ENCODE data around the gene SFRP2.

The SFRP2 gene

DNA sequence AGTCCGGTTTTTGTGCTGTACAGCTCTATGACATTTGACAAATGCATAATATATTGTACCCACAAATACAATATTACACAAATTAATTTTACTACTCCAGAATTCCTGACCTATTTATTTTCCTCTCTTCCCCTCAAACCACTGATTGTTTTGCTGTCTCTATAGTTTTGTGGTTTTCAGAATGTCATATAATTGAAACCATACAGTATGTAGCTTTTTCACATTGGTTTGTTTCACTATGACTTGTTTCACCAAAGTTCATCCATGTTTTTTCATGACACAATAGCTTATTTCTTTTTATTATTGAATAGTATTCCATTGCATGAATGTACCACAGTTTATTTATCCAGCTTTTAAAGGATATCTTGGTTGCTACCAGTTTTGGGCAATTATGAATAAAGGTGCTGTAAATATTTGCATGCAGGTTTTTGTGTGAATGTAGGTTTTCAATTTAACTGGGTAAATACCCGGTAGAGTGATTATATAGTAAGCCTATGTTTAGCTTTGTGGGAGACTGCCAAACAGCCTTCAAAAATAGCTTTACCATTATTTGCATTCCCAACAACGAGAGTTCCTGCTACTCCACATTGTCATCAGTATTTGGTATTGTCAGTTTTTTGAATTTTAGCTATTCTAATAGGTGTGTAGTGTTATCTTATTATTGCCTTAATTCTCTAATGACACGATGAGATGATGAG lies 55.0 kb downstream of the SFRP2 start:
- TF ChIP-seq EZH2 (IDR thresholded peaks at IDR 0.05; ENCODE audit: borderline replicate concordance, low read depth, low read length, severe bottlenecking) = no peak
- TF ChIP-seq, protein P1, sequence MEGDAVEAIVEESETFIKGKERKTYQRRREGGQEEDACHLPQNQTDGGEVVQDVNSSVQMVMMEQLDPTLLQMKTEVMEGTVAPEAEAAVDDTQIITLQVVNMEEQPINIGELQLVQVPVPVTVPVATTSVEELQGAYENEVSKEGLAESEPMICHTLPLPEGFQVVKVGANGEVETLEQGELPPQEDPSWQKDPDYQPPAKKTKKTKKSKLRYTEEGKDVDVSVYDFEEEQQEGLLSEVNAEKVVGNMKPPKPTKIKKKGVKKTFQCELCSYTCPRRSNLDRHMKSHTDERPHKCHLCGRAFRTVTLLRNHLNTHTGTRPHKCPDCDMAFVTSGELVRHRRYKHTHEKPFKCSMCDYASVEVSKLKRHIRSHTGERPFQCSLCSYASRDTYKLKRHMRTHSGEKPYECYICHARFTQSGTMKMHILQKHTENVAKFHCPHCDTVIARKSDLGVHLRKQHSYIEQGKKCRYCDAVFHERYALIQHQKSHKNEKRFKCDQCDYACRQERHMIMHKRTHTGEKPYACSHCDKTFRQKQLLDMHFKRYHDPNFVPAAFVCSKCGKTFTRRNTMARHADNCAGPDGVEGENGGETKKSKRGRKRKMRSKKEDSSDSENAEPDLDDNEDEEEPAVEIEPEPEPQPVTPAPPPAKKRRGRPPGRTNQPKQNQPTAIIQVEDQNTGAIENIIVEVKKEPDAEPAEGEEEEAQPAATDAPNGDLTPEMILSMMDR (IDR thresholded peaks at IDR 0.05; ENCODE audit: borderline replicate concordance, extremely low read depth, low read length, poor library complexity, severe bottlenecking) = no peak
- H2AFZ ChIP-seq (ENCODE audit: low read depth, low read length) = no peak overlapping the region
- DNase-seq (no peak), ATAC-seq (ENCODE audit: insufficient read depth, low read depth) (no peak)
- no peaks in the 10 kb centered on the region for H3K36me3 ChIP-seq (ENCODE audit: insufficient read depth, low read length)
- H3K9ac ChIP-seq (ENCODE audit: low read depth, low read length) = no peak overlapping the region
- H3K4me2 ChIP-seq (ENCODE audit: insufficient read depth, low read length) = no peak overlapping the region
- no peaks in the 10 kb centered on the region for H3K9me3 ChIP-seq (ENCODE audit: insufficient read depth, low read length, severe bottlenecking)
- H3K27me3 ChIP-seq (ENCODE audit: insufficient read depth, low read length, poor library complexity) = no peaks in the 10 kb centered on the region
- H3K79me2 ChIP-seq (ENCODE audit: insufficient read depth, low read length) = no peaks in the 10 kb centered on the region
- H3K27ac ChIP-seq (ENCODE audit: low read length) = no peak overlapping the region
- no peak overlapping the region for H3K4me3 ChIP-seq (ENCODE audit: low read depth in 1 of 2, low read length in 2 of 2)
- H3K4me1 ChIP-seq (ENCODE audit: insufficient read depth, low read length) = no peaks in the 10 kb centered on the region
- H4K20me1 ChIP-seq (ENCODE audit: insufficient read depth, low read length) = no peaks in the 10 kb centered on the region

DNA sequence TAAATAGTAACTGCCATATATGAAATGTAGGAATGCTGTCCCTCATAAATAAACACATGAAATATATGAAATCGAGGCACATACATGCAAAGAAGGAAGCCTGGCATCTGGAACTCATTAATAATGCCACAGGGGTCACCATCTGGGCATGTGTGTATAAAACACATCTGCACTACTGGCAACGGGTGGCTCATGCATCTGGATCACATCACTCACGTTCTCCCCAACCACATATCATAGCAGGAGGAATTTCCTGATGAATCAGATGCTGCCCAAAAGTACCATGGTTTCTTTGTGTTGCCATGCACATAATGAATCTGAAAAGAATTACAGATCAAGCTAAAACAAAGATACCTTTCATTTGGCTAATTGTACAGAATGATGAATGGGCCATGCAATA lies 57.6 kb downstream of the SFRP2 start:
- Histone ChIP-seq H3K9me3 (ENCODE audit: insufficient read depth, low read length, severe bottlenecking) (no peaks in the 10 kb centered on the region), H4K20me1 (ENCODE audit: insufficient read depth, low read length) (no peaks in the 10 kb centered on the region), H3K27me3 (ENCODE audit: insufficient read depth, low read length, poor library complexity) (no peaks in the 10 kb centered on the region), H3K4me2 (ENCODE audit: insufficient read depth, low read length) (no peak overlapping the region), H3K79me2 (ENCODE audit: insufficient read depth, low read length) (no peaks in the 10 kb centered on the region), H3K27ac (ENCODE audit: low read length) (no peak overlapping the region), H2AFZ (ENCODE audit: low read depth, low read length) (no peak overlapping the region), H3K4me1 (ENCODE audit: insufficient read depth, low read length) (no peaks in the 10 kb centered on the region), H3K4me3 (ENCODE audit: low read depth in 1 of 2, low read length in 2 of 2) (no peak overlapping the region), H3K9ac (ENCODE audit: low read depth, low read length) (no peak overlapping the region), H3K36me3 (ENCODE audit: insufficient read depth, low read length) (no peaks in the 10 kb centered on the region)
- TF ChIP-seq, protein P1 (IDR thresholded peaks at IDR 0.05; ENCODE audit: borderline replicate concordance, extremely low read depth, low read length, poor library complexity, severe bottlenecking) = no peak
- TF ChIP-seq EZH2 (IDR thresholded peaks at IDR 0.05; ENCODE audit: borderline replicate concordance, low read depth, low read length, severe bottlenecking) = no peak
- DNase-seq (no peak), ATAC-seq (ENCODE audit: insufficient read depth, low read depth) (no peak)
